Stimulated activated CD4-positive, alpha-beta T cell treated with anti-CD3 and anti-CD28 coated beads, Interleukin-12 subunit alpha, Interleukin-12 subunit beta, amount 100 ng/mL, for 24 hours (primary cell): ENCODE measurements around the gene GMPR.

Experiments used
- DNase-seq, 2 experiments: peaks; one replicate each; pipeline ENCODE4 v3.0.0-alpha.2; 2020; ENCODE audit warnings: low read depth in 2 of 2

GMPR gene

GRCh38 chr6:16327777-16328325 is 89.5 kb downstream of the GMPR start:
- DNase-seq, result no peak

GRCh38 chr6:16329233-16329632 is 90.8 kb downstream of the GMPR start:
- no peak for DNase-seq

GRCh38 chr6:16331384-16332174 is 93.2 kb downstream of the GMPR start:
- peak; percentile 39 to 52 for DNase-seq

- DNase-seq, result peak; percentile 69 to 82
Measured at GRCh38 chr6:16332175-16332542, 93.8 kb downstream of the GMPR start.

- DNase-seq, result no peak
Measured at GRCh38 chr6:16333580-16333979, 95.2 kb downstream of the GMPR start.

GRCh38 chr6:16334671-16335070 is 96.3 kb downstream of the GMPR start:
- no peak for DNase-seq

- DNase-seq, result no peak
Measured at GRCh38 chr6:16335176-16335575, 96.8 kb downstream of the GMPR start.

GRCh38 chr6:16336056-16336818 is 97.8 kb downstream of the GMPR start:
- no peak for DNase-seq

- DNase-seq, result no peak
Measured at GRCh38 chr6:16336911-16337294, 98.5 kb downstream of the GMPR start.

- no peak for DNase-seq
Measured at GRCh38 chr6:16337295-16337975, 99.0 kb downstream of the GMPR start.

- no peak for DNase-seq
Measured at GRCh38 chr6:16338577-16339264, 100.3 kb downstream of the GMPR start.

- no peak for DNase-seq
Measured at GRCh38 chr6:16339265-16339587, 100.8 kb downstream of the GMPR start.

GRCh38 chr6:16343593-16343992 is 105.2 kb downstream of the GMPR start:
- no peak for DNase-seq

- no peak for DNase-seq
Measured at GRCh38 chr6:16344756-16345155, 106.4 kb downstream of the GMPR start.
